Measurements from ENCODE around the gene TRIM26. TPM values are rescaled to one million over a fixed set of nuclear protein-coding genes. Genes with fewer than 3 reads are reported as not detected.

The TRIM26 gene
- total and polyA plus RNA-seq, 2 of the 8 experiments (the other 6 are each of a cell fraction or from before 2014, with no cell fraction given), result 21.5 to 32.3 TPM

DNA sequence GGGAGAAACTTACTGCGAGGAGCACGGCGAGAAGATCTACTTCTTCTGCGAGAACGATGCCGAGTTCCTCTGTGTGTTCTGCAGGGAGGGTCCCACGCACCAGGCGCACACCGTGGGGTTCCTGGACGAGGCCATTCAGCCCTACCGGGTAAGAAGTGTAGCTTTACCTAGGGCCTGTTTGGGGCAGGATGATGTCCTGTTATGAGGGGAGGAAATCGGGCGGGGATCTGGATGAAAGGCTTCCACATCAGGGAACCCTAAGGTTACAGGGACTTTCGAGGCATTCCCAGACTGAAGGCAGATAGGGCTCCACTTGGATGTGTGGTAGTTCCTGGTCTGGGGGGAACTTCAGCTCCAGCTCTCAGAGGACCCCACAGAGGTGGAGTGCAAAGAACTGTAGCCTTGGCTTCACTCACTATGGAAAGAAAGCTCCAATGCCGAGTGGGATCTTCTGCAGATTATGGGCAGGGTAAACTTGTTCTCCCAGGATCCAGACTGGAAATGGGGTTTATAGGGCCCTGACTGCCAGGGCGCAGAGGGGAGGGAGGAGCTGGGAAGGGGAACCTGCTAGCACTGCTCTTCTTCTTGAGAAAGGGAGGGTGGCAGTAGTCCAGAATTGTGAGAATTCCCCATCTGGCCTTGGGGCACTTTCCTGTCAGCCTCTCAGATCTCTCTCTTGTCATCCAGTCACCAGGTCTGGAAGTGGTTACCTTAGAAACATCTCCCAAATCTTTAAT is 49.1 kb downstream of the TRIM26 start:
- H2BK5ac ChIP-seq (ENCODE audit: low read depth, low read length), result no peak overlapping the region
- H3K4ac ChIP-seq (replicated peaks; ENCODE audit: insufficient read length, low read depth, low read length), result no peak overlapping the region
- no peak overlapping the region for H4K91ac ChIP-seq (replicated peaks; ENCODE audit: insufficient read length, low read length)
- no peaks in the 10 kb centered on the region for H3K79me2 ChIP-seq (ENCODE audit: control insufficient read depth in 1 of 2, insufficient read depth in 2 of 2, low read length in 2 of 2)
- TF ChIP-seq HDAC2 (IDR thresholded peaks at IDR 0.05; ENCODE audit: borderline replicate concordance in 1 of 2, low read depth in 2 of 2, low read length in 2 of 2) (no peak), CHD2 (IDR thresholded peaks at IDR 0.05; ENCODE audit: low read length) (no peak), JUN (IDR thresholded peaks at IDR 0.05; ENCODE audit: low read depth, low read length) (no peak), TBP (IDR thresholded peaks at IDR 0.05; ENCODE audit: low read depth, low read length) (no peak), SP1 (IDR thresholded peaks at IDR 0.05; ENCODE audit: low read depth, low read length) (no peak)
- TF ChIP-seq, protein P1, sequence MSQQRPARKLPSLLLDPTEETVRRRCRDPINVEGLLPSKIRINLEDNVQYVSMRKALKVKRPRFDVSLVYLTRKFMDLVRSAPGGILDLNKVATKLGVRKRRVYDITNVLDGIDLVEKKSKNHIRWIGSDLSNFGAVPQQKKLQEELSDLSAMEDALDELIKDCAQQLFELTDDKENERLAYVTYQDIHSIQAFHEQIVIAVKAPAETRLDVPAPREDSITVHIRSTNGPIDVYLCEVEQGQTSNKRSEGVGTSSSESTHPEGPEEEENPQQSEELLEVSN (IDR thresholded peaks at IDR 0.05), result no peak
- peaks cover 0 to 4% (median 2%) of the 10 kb centered on the region in 4 experiments; a peak in 1 of 7 replicates for H3K4me1 ChIP-seq (replicated peaks in 1 of 4; ENCODE audit: control insufficient read depth in 3 of 4, insufficient read depth in 4 of 4, low read length in 3 of 4)
- H3K27me3 ChIP-seq (replicated peaks in 1 of 4; ENCODE audit: control insufficient read depth in 3 of 4, extremely low read depth in 1 of 4, insufficient read depth in 3 of 4, low read length in 3 of 4), result peaks cover 0 to 3% (median 1%) of the 10 kb centered on the region in 4 experiments; a peak in 2 of 7 replicates
- H2BK12ac ChIP-seq (ENCODE audit: low read depth, low read length), result 0 out of 2 replicates have a peak overlapping the region, but pooled peaks have one; percentile 17
- no peak overlapping the region for H3K4me2 ChIP-seq (ENCODE audit: insufficient read depth in 1 of 2, low read depth in 2 of 2, low read length in 2 of 2)
- no peaks in the 10 kb centered on the region for H3K23me2 ChIP-seq (ENCODE audit: low read depth, low read length)
- DNase-seq (ENCODE audit: low read depth in 1 of 2, low spot score in 2 of 2) (no peak), FAIRE-seq (no peak)
- H2AFZ ChIP-seq (ENCODE audit: low read length), result no peak overlapping the region
- no peak overlapping the region for H2BK20ac ChIP-seq (ENCODE audit: low read length)
- no peak overlapping the region for H2BK15ac ChIP-seq (ENCODE audit: low read length)
- no peak overlapping the region for H3K56ac ChIP-seq (replicated peaks; ENCODE audit: insufficient read length, low read depth, low read length)
- H4K20me1 ChIP-seq (replicated peaks in 1 of 2; ENCODE audit: control insufficient read depth in 1 of 2, insufficient read depth in 2 of 2, low read length in 2 of 2), result no peaks in the 10 kb centered on the region
- H4K5ac ChIP-seq (ENCODE audit: insufficient read length, low read depth, low read length), result no peak overlapping the region
- POLR2A ChIA-PET (ENCODE audit: partially characterized antibody), result interaction anchor here (0.8 kb wide), 1 partner anchor 103 kb away, joined by 3 read pairs; the partner anchor contains the start of gene POLR1H
- H4K8ac ChIP-seq (ENCODE audit: extremely low read depth, insufficient read depth, low read length), result no peak overlapping the region
- no peak overlapping the region for H2AK5ac ChIP-seq (ENCODE audit: low read depth, low read length)
- H3K14ac ChIP-seq (ENCODE audit: insufficient read length), result no peak overlapping the region
- no peak overlapping the region for H3K9ac ChIP-seq (replicated peaks in 1 of 4; ENCODE audit: extremely low read depth in 1 of 4, low read depth in 3 of 4, low read length in 3 of 4)
- 94% methylated on average over 16 of the region's 16 CpGs; no CpG with 5 or more reads in 1 of the 2 experiments for WGBS, 2 experiments (ENCODE audit: extremely low coverage in 1 of 2, insufficient coverage in 1 of 2, insufficient read length in 1 of 2, insufficient replicate concordance in 2 of 2, low coverage in 1 of 2, low lambda C conversion rate in 2 of 2, missing lambda C conversion rate in 1 of 2)
- no peak overlapping the region for H3K4me3 ChIP-seq (ENCODE audit: extremely low read depth in 1 of 4, insufficient read depth in 2 of 4, low read depth in 3 of 4, low read length in 4 of 4)
- H3K9me3 ChIP-seq (ENCODE audit: insufficient read depth in 2 of 2, low read depth in 1 of 2, low read length in 1 of 2), result no peaks in the 10 kb centered on the region
- H3K18ac ChIP-seq (ENCODE audit: extremely low read depth, low read length), result no peak overlapping the region
- no peaks in the 10 kb centered on the region for H3K79me1 ChIP-seq (ENCODE audit: low read depth, low read length)
- no peak overlapping the region for H2BK120ac ChIP-seq (replicated peaks; ENCODE audit: low read depth, low read length)
- no peaks in the 10 kb centered on the region for H3K36me3 ChIP-seq (ENCODE audit: control insufficient read depth in 2 of 4, insufficient read depth in 4 of 4, low read length in 3 of 4)
- CTCF ChIA-PET (ENCODE audit: partially characterized antibody), result interaction anchor here (0.8 to 1.5 kb wide), 4 partner anchors 16 to 61 kb away, joined by 3 to 13 read pairs (median 4); no protein-coding TSS in a partner anchor
- no peak overlapping the region for H3K23ac ChIP-seq (ENCODE audit: insufficient read length)
- no peak overlapping the region for H3K27ac ChIP-seq (ENCODE audit: low read depth, low read length)
